ENCODE measurements around the gene ZMYND8.
A peak's percentile ranks its signal among the peaks of the same experiment; 100 is the strongest.
"Not testable (repeated sequence)": the region's sequence is repeated elsewhere in the genome, so short reads cannot be mapped to it uniquely, and the experiment has no call there.

Gene ZMYND8

DNA sequence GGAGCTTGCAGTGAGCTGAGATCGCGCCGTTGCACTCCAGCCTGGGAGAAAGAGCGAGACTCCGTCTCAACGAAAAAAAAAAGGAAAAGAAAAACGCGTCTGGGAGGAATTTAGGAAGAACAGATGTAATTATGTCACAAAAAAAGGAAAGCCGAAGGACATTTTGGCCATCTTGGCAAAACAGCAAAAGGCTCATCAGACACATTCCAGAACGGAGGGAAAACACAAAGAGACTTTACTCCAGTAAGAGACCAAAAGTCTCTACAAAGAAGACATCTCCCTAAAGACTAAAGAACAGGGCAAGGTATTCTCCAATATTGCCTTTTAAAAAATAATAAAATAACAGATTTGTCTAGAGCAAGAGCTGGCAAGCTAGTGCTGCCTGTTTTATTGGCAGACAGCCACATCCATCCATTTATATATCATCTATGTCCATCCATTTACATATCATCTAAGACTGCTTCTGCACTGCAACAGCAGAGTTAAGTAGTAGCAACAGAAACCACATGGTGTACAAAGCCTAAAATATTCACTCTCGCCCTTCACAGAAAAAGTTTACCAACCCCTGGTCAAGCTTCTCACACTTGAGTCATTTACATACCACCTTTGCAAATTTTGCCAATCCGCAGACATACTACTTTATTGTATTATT lies 133.9 kb downstream of the ZMYND8 start:
- no peak for DNase-seq

DNA sequence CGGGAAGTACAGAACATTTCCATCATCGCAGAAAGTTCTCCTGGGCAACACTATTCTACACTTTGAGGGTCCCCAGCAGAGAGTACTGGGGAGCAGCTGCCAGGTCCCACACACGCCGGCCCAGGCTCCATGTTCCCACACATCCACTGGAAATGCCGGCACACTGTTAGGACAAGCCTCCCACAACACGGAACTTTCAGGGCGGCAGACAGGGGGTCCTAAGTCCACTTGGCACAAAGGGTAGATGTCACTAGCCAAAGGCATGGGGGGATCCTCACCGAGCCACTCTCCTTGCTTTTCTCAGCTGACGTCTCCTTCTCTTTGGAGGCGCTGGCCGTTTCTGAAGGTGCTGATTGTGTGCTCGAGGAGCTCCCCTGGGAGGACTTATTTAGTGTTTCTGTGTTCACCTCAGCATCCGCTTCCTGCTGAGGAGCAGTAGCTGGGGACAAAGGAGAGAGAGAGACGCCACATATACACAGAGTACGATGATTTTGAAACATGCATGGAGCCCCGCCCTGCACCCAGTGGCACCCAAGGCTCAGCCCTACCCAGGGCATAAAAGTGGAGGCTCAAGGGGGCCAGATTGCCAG lies 135.4 kb downstream of the ZMYND8 start:
- DNase-seq = no peak

DNA sequence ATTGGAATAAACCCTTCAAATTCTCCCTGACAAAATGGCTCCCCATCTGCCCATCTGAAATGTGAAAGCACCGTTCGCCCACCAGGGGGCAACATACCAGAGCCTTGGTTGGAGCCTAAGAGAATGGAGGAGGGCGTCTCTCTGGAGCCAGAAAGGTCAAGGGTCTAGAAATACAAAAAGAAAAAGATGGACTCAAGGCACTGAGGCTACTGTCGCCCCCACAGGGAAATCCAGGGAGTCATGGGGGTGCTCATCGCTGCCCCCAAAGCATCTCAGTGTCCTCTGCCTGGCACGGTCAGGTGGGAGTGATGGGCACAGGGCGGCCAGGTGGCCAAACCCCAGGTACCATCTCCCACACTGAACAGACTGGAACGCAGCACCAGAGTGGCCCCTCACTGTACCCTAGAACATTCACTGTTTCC lies 136.3 kb downstream of the ZMYND8 start:
- DNase-seq = peak; percentile 31 to 45

DNA sequence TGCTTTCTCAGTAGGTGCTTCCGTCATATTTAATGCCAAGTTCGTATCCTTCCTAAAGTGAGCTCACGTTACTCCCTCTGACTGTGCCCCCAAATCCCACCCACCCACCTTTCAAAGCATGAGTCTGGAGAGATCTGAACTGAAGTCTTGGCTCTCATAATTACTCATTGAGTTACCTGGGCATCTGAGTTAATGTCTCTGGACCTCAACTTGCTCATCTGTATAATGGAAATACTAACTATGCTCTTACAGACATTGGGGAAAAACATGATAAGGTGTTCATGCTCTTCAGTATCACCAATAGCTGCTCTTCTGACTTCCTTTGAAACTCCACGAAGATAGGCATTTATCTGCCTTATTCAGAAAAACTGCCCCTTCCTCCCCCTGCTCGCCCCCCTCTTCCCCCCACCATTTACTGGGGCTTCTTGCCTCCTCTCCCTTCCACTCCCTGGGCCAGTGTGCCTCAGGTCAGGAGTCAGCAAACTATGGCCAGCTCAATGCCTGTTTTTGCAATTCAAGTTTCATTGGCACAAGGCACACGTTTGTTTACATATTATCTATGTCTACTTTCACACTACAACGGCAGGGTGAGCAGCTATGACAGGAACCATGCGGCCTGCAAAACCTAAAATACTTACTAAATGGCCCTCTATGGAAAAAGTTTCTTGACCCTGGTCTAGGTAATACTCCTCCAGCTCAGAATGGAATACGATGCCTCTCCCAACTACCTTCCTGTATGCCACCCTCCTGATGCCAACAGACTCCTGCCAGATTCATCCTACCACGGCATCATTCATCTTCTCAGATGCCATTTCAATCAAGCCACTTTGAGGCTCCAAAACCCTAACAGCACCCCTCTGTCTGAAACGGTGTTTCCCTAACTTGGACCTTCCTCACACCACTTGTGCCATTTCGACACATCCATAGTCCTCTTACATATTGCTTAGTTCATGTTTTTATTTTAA lies 138.7 kb downstream of the ZMYND8 start:
- no peak for DNase-seq

DNA sequence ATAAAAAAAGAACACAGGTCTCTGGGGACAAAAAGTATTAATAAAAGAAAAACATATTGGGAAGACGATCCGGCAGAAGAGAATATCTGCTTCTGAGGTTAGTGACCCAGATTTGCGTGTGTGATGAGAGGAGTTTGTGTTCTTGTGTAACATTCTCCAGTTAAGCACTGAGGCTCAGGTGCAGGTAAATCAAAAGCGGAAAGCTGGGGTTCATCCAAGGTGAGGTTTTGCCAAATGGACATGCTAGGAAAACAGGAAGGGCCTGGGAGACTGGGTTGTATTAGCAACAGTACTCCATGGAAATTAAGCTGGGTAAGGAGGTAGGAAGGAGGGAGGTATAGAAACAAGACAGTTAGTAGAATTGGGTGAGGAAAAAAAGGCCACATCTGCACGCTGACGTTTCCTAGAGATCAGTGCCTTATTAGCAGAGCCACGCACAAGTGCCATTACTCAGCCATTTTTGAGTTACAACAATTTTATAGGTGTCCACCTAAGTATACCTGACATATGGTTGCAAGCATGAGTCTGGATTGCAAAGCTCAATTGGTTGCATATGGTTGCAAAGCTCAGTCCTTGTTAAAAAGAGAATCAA lies 139.6 kb downstream of the ZMYND8 start:
- no peak for DNase-seq

DNA sequence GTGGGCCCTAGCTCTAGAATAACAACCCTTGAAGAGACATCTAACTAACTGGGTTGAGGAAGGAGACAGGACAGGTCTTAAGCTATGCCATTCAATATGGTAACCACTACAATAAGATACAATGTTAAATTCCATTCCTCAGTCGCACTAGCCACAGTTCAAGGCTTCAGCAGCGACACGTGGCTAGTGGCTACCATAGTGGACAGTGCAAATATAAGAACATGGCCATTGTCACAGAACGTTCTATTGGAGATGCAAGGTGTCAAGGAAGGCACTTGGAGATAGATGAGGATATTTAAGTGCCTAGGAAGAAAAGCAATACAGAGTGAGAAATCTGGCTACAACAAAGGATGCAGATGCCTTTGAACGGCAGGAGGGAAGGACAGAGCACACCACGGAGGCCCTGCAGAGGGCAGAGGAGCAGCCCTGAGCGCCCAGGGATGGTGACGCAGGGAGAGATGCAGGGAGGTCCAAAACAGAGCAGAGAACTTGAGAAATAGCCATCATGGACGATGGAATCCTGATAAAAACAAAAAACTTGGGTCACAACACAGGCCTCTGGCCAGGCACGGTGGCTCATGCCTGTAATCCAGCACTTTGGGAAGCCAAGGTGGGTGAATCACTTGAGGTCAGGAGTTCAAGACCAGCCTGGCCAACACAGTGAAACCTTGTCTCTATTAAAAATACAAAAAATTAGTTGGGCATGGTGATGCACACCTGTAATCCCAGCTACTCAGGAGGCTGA lies 140.7 kb downstream of the ZMYND8 start:
- no peak for DNase-seq

DNA sequence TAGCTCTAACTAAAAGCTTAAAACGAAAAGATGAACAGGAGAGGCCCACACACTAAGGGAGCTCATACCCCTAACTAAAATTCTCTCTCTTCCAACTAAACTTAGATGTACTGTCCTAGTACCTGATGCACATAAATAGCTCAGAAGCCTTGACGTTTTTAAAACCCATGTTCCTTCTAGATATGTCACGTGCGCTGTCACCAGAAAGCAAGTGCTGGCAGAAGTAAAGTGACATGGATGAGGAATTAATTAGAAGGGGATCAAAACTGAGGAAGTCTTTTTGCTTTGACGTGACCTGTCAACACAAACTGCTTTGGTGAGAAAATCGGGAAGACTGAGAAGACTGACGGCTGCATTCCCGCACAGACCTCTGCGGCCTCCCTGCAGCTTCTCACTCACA lies 142.5 kb downstream of the ZMYND8 start:
- DNase-seq = no peak

DNA sequence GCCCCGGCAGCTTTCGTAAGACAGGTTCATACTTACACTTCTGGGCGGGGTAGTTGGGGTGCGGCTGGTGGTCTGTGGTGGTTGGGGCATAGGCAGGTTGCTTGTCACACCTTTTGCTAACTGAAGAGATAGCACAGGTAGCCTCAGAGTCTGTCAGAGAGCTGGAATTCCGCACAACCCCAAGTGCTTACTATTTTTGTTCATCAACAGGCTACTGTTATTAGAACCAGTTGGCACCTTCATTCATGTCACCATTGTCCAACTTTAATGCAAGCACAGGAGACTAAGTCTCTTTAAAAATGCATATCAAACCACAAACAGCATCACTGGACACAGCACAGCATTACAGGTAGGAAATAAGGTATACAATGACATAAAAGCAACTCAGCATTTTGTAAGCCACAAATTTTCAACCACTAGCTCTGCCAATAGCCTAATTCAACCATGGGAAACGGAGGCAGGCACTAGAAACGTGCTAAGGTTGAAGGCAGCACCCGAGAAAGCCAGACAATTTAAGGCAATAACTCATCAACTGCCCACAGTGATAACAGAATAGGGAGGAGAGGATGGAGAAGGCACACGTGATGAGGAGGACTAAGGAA lies 143.8 kb downstream of the ZMYND8 start:
- no peak for DNase-seq

DNA sequence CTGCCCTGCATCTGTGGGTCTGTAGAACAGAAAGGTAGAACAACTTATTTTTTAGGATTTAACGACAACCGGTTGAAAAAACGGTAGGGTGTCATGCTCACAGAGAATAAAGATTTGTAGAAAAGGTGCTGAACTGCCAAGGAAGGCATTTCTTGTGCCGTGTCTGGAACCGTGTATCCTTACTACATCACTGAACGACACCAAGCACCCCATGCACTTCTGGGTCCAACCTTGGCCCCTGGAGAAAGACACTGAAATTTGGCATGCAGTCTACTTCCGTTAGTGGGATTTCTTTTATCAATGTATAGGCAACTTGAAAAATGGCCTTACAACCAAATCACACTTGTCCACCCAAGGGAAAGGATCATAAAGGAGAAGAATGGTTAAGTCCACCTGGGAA lies 145.5 kb downstream of the ZMYND8 start:
- DNase-seq = no peak

DNA sequence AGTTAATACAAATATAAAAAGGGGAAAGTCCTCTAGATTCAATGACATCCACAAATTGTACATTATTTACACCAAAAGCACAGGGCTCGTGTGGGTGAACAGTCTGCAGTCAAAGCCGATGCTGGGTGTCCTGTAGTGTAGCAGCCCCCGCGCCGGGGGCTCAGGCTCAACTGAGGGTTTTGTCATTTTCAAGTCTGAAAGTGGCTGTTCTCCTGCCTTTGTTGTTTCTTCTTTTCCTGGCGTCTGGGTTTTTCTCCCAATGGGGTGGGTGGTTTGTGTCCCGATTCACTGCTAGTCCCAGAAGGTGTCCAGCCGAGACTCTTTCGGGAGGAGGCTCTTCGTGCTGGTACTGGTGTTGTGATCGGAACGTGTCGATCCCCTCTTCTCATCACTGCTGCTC lies 146.0 kb downstream of the ZMYND8 start:
- no peak for DNase-seq

DNA sequence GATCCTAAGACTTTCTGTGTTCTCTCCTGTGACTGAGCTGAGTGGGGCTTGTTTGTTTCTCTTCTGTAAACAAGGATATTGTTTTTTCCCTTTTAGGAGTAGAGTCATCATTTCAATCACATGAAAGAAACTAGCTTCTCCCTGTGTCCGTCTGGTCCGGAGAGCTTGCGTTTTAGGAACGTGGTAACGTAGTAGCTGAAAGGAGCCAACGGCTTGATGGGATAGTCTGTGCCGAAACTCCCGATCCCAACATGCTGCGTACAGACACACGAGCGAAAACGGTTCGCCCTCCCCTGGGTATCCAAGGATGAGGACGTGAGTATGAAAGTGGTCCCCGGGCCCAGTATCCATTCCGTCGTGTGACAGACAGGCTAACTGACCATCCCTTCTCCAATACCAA lies 146.5 kb downstream of the ZMYND8 start:
- DNase-seq = no peak

DNA sequence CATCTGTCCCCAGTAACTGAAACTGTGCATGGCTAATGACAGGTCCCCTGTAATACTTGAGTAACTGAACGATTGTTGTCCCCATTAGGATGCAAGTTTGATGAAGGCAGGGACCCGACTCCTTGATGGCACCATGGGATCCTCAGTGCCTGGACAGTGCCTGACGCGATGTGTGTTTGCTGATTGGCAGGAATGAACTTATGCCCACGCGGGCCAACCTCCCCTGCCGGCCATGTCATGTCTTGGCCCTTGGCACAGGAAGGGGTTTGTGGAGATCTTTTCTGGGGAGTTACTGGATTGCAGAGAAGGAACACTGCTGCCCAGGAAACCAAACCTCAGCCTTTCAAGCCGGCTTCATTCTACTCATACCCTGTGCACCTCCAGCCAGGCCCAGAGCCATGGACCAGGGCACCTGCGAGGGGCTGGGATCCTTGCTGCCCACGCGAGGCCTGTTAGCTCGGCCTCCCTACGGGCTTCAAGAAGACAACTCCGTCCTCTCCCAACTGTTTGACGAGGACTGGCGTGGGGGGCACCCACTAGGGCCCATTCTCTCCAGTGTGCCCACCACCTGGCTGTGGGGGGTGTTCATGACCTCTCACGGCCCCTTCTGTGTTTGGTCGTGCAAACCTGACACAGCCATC lies 147.8 kb downstream of the ZMYND8 start:
- no peak for DNase-seq

DNA sequence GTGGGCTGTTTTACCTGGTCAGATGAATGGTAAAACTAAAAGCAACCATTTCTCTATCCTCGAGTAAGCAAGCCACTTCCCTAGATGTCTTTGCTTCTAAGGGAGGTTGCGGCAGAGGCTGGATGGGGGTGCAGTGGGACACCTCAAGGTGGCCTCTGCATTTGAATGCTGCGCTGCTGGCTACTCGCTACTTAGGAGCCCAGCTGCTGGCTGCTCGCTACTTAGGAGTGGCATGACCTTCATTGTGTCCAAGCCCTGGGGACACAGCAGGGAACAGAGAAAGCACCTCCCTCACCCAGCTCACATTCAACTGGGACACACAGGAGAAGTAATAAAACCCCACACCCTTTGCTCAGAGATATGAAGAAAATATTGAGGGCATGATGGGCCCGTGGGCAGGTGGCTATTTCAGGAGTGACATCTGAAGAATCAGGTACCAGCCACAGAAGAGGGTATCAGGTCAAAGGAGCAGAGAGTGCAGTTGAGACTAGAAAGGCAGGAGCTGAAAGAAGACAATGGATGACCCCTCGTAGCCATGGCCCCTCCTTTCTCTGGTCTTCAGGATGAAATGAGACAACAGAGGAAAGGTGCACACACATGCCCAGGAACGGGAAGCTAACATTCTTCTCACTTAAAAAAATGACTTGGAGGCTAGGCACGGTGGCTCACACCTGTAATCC lies 149.4 kb downstream of the ZMYND8 start:
- no peak for DNase-seq

DNA sequence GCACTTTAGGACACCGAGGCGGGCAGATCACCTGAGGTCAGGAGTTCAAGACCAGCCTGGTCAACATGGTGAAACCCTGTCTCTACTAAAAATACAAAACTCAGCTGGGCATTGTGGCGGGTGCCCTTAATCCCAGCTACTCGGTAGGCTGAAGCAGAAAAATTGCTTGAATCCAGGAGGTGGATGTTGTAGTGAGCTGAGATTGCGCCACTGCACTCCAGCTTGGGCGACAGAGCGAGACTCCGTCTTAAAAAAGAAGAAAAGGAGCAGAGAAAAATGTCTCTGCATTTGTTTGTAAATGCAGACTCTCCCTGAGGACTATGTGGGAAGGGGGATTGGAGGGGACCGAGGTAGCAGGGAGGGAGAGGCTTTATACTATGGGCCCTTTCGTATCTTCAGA lies 149.9 kb downstream of the ZMYND8 start:
- DNase-seq = not testable (repeated sequence)

DNA sequence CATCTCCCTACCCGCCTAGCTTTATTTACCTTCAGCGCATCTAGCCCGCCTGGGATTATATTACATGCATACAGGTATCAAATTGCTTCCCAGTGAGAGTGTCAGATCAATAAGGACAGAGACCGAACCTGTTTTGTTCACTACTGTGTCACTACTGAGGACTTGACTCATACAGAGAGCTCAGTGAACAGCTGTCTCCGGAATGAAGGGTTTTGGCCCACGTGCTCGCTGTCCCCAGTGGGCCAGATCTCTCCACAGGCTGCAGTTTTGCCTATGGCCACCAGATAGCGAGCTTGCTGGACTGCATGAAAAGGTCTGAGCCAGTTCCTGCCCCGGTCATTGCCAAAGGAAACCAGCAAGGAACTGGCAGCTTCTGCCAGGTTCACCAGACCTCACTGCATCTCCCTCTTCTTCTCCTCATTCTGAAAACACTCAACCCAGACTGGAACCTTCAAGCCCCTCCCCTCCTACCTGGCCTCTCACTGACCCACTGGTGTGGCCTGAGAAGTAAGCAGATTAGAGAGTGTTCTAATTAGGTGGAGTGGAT lies 150.8 kb downstream of the ZMYND8 start:
- DNase-seq = peak; percentile 24 to 50

DNA sequence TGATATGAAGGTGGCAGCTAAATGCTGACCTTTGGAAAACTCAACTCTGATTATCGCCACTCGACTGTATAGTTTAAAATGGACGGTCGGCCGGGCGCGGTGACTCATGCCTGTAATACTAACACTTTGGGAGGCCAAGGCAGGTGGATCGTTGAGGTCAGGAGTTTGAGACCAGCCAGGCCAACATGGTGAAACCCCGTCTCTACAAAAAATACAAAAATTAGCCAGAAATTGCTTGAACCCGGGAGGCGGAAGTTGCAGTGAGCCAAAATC lies 151.7 kb downstream of the ZMYND8 start:
- not testable (repeated sequence) for DNase-seq

DNA sequence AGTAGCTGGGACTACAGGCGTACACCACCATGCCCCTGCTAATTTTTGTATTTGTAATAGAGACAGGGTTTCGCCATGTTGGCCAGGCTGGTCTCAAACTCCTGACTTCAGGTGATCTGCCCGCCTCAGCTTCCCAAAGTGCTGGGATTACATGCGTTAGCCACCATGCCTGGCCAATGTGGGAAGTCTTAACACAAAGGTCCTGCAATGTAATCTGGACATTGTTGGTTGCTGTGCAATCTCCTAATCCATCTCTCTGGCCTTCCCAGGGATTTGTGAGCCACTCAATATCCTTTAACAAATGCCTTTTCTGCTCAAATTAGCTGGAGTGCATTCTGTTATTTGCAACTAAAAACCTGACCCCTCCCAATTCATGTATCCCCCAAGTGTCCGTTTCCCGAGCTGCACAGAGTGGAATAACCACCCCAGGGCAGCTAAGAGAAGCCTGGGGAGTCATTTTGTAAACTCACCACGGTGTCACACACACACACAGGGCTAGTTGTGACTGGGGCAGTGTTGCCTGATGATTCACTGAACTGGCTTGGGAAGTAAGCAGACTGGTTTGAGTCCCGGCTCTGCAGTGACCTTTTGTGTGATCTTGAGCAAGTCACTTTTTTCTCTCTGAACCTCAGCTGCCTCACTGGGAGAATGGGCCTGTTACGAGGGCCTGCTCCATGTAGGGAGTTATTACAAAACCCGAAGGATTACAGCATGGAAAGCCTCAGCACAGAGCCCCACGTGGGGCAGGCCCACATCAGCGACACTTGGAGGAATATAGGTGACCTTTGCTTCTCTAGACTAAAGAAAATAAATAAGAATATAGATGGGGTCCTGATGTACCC lies 152.3 kb downstream of the ZMYND8 start:
- peak in 1 of 2 donors; percentile 23 for DNase-seq

DNA sequence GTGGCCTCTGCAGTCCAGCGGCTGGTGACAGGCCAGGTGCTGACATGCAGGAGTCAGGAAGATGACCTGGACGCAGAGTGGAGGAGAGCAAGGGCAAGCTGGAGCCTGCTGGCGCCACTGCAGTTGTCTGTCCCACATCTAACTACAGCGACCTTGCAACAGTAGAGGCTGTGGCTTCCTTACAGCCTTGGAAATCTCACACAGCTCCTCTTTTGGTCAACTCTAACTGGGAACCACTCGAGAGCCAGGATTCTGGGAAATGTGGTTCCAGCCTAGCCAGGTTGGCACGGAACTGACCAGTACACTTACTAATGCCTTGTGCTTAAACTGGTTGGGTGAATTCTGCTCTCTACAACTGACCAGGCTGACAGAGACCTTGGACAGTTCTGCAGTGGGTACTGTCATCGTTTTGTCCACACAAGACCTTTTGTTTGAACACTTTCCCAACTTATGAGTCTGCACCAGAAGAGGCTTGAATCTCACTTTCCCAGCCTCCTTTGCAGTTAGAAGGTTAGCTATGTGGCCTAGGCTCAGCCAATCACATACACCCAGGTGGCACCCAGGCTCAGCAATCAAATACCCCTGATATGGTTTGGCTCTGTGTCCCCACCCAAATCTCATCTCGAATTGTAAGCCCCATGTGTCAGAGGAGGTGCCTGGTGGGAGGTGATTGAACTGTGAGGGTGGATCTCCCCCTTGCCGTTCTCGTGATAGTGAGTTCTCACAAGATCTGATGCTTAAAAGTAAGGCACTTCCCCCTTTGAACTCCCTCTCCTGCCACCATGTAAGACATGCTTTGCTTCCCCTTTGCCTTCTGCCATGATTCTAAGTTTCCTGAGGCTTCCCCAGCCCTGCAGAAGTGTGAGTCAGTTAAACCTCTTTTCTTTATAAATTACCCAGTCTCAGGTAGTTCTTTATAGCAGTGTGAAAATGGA lies 153.5 kb downstream of the ZMYND8 start:
- peak in 1 of 2 donors; percentile 31 for DNase-seq

Data from inflammatory macrophage (primary cell).